ENCODE measurements around the gene DHX40. TPM values are rescaled to one million over a fixed set of nuclear protein-coding genes. Genes with fewer than 3 reads are reported as not detected.

DHX40 gene
- total RNA-seq, 1 donor from 2014 or later, result 47.9 TPM

Other genes with a start within 250 kb of the DHX40 start
- gene YPEL2, start 234.0 kb upstream of the DHX40 start, total RNA-seq, result 54.6 and 60.8 TPM in 2 replicates
- gene CLTC, start 54.3 kb downstream of the DHX40 start, total RNA-seq, result 371 and 477 TPM in 2 replicates
- 22.0 and 31.6 TPM in 2 replicates for gene PTRH2, start 141.8 kb downstream of the DHX40 start, total RNA-seq
- 96.5 and 118 TPM in 2 replicates for gene VMP1, start 142.0 kb downstream of the DHX40 start, total RNA-seq

Measured in dermis microvascular lymphatic vessel endothelial cell (primary cell).